Measurements from ENCODE around the gene KCND3.

GRCh38 chr1:111990878-111991718, 1.6 kb upstream of the KCND3 start:
- TF ChIP-seq CTCF (IDR thresholded peaks at IDR 0.05) (peak in 4 of 6 experiments; percentile 33 to 45 (median 44)), POLR2A (IDR thresholded peaks at IDR 0.05) (no peak)
